ENCODE data around the gene SRPK2.
A peak's percentile ranks its signal among the peaks of the same experiment; 100 is the strongest.

SRPK2 gene

DNA sequence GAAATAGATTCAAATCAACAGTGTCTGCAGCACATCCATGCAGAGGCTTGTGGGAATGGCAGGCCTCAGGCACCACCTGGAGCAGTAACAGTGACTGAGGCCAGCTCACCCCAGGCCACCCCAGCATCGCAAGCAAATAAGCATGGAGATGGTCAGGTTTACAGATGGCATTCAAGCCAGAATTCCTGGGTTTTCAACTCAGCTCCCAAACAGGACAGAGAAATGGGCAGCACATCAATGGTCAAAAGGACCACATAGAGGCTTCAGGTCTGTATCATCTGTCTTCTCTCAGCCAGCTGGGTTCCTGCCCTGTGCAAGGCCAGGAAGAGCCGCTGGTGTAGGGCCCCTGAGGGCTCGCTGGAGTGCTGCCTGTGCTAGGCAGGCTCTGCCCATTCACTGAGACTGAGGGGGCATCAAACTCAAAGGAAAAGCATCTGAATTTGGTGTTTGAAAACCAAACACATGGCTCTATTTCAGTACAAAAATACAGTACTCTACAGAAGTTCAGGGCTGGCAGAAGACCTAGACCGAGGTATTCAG is 262.2 kb downstream of the SRPK2 start:
- Histone ChIP-seq H3K9me3 (ENCODE audit: low read length) (no peaks in the 10 kb centered on the region), H3K79me2 (ENCODE audit: insufficient read depth, low read length) (no peaks in the 10 kb centered on the region), H3K9ac (ENCODE audit: low read length) (no peak overlapping the region), H3K9me2 (ENCODE audit: low read depth, low read length) (no peaks in the 10 kb centered on the region), H3K4me3 (ENCODE audit: low read depth, low read length, poor library complexity, severe bottlenecking) (no peak overlapping the region), H3K4me2 (ENCODE audit: low read length) (peak overlapping the region; percentile 22; the same call in 1 of the 2 replicates), H3F3A (ENCODE audit: insufficient read depth, low read length) (no peaks in the 10 kb centered on the region), H3K4me1 (ENCODE audit: insufficient read depth, low read length, severe bottlenecking) (peaks cover 16% of the 10 kb centered on the region), H2AFZ (ENCODE audit: low read length) (no peak overlapping the region), H3K36me3 (ENCODE audit: insufficient read depth, low read length) (0 out of 2 replicates have a peak, but pooled peaks cover 7% of the 10 kb centered on the region), H4K20me1 (ENCODE audit: insufficient read depth, low read length) (no peaks in the 10 kb centered on the region), H3K27me3 (ENCODE audit: insufficient read depth, low read length) (no peaks in the 10 kb centered on the region), H3K27ac (ENCODE audit: low read depth, low read length, poor library complexity, severe bottlenecking) (peak overlapping the region; percentile 65)
- TF ChIP-seq, protein P1, sequence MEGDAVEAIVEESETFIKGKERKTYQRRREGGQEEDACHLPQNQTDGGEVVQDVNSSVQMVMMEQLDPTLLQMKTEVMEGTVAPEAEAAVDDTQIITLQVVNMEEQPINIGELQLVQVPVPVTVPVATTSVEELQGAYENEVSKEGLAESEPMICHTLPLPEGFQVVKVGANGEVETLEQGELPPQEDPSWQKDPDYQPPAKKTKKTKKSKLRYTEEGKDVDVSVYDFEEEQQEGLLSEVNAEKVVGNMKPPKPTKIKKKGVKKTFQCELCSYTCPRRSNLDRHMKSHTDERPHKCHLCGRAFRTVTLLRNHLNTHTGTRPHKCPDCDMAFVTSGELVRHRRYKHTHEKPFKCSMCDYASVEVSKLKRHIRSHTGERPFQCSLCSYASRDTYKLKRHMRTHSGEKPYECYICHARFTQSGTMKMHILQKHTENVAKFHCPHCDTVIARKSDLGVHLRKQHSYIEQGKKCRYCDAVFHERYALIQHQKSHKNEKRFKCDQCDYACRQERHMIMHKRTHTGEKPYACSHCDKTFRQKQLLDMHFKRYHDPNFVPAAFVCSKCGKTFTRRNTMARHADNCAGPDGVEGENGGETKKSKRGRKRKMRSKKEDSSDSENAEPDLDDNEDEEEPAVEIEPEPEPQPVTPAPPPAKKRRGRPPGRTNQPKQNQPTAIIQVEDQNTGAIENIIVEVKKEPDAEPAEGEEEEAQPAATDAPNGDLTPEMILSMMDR (IDR thresholded peaks at IDR 0.05; ENCODE audit: low read length): no peak
- TF ChIP-seq EZH2 (IDR thresholded peaks at IDR 0.05; ENCODE audit: borderline replicate concordance, low read length): no peak

DNA sequence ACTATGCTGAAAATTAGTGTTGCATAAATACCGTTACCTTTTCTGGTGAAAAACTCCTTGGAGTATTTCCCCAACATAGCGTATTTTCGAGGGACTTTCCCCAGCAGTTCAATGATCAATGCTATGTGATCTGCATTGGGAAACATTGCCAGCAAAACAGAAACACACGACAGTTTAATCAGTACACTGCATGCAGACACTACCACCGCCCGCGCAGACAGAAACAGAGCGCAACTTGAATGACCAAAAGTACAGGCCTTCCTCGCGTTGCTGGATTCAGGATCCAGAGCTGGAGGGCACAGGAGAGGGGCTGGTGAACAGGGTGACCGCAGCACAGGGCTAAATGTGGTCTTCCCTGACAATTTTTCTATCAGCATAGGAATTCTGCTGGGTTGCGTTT is 263.0 kb downstream of the SRPK2 start:
- H3K4me1 ChIP-seq (ENCODE audit: insufficient read depth, low read length, severe bottlenecking): peaks cover 16% of the 10 kb centered on the region
- no peaks in the 10 kb centered on the region for H3F3A ChIP-seq (ENCODE audit: insufficient read depth, low read length)
- no peaks in the 10 kb centered on the region for H3K9me3 ChIP-seq (ENCODE audit: low read length)
- H4K20me1 ChIP-seq (ENCODE audit: insufficient read depth, low read length): no peaks in the 10 kb centered on the region
- no peak overlapping the region for H3K27ac ChIP-seq (ENCODE audit: low read depth, low read length, poor library complexity, severe bottlenecking)
- no peak for TF ChIP-seq EZH2 (IDR thresholded peaks at IDR 0.05; ENCODE audit: borderline replicate concordance, low read length)
- TF ChIP-seq, protein P1 (IDR thresholded peaks at IDR 0.05; ENCODE audit: low read length): no peak
- H3K4me3 ChIP-seq (ENCODE audit: low read depth, low read length, poor library complexity, severe bottlenecking): no peak overlapping the region
- no peaks in the 10 kb centered on the region for H3K79me2 ChIP-seq (ENCODE audit: insufficient read depth, low read length)
- no peaks in the 10 kb centered on the region for H3K27me3 ChIP-seq (ENCODE audit: insufficient read depth, low read length)
- H3K4me2 ChIP-seq (ENCODE audit: low read length): no peak overlapping the region
- H2AFZ ChIP-seq (ENCODE audit: low read length): no peak overlapping the region
- 0 out of 2 replicates have a peak, but pooled peaks cover 7% of the 10 kb centered on the region for H3K36me3 ChIP-seq (ENCODE audit: insufficient read depth, low read length)
- H3K9me2 ChIP-seq (ENCODE audit: low read depth, low read length): no peaks in the 10 kb centered on the region
- H3K9ac ChIP-seq (ENCODE audit: low read length): no peak overlapping the region

DNA sequence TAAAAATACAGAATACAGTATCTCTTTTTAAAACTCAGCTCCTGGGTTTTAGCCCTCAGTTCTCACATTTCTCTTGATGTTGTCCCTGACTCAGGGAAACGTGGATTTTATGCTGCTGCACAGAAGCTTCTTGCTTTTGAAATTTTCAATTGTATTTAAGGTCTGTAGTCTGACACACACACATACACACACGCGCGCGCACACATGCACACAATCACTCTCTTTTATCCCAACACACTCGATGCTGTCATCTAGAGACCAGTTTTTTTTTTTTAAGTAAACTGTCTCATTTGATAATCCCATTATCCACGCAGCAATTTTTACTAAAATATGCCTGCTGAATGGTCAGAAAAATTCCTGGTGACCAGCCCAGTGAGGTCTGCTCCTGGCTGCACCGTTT is 266.1 kb downstream of the SRPK2 start:
- H3K9ac ChIP-seq (ENCODE audit: low read length): no peak overlapping the region
- H3K36me3 ChIP-seq (ENCODE audit: insufficient read depth, low read length): peaks cover 7% of the 10 kb centered on the region; the same call in 1 of the 2 replicates
- no peak overlapping the region for H3K4me2 ChIP-seq (ENCODE audit: low read length)
- no peaks in the 10 kb centered on the region; the same call in 1 of the 2 replicates for H3F3A ChIP-seq (ENCODE audit: insufficient read depth, low read length)
- H2AFZ ChIP-seq (ENCODE audit: low read length): no peak overlapping the region
- no peak overlapping the region for H3K27ac ChIP-seq (ENCODE audit: low read depth, low read length, poor library complexity, severe bottlenecking)
- no peaks in the 10 kb centered on the region for H4K20me1 ChIP-seq (ENCODE audit: insufficient read depth, low read length)
- TF ChIP-seq, protein P1 (IDR thresholded peaks at IDR 0.05; ENCODE audit: low read length): no peak
- TF ChIP-seq EZH2 (IDR thresholded peaks at IDR 0.05; ENCODE audit: borderline replicate concordance, low read length): no peak
- H3K27me3 ChIP-seq (ENCODE audit: insufficient read depth, low read length): no peaks in the 10 kb centered on the region
- no peaks in the 10 kb centered on the region for H3K9me2 ChIP-seq (ENCODE audit: low read depth, low read length)
- H3K9me3 ChIP-seq (ENCODE audit: low read length): no peaks in the 10 kb centered on the region
- peaks cover 40% of the 10 kb centered on the region for H3K4me1 ChIP-seq (ENCODE audit: insufficient read depth, low read length, severe bottlenecking)
- H3K79me2 ChIP-seq (ENCODE audit: insufficient read depth, low read length): no peaks in the 10 kb centered on the region
- H3K4me3 ChIP-seq (ENCODE audit: low read depth, low read length, poor library complexity, severe bottlenecking): no peak overlapping the region

All from OCI-LY1 (cell line).